Skin epidermis (tissue), 12 donors: Measurements from ENCODE around the gene GYS2.

Experiments
- H3K27ac ChIP-seq, 21 experiments: fragments of 200-600 bp; sonication (generic) in 11 of 21; one replicate each; pipeline ENCODE4 v1.5.0; 2020; ENCODE audit warnings: mild to moderate bottlenecking in 3 of 21, inconsistent platforms in 2 of 21, moderate library complexity in 2 of 21
- H3K4me3 ChIP-seq, 7 experiments: fragments of 200-600 bp; sonication (generic) in 2 of 7; one replicate each; pipeline ENCODE4 v1.5.0; 2020; ENCODE audit warnings: inconsistent platforms in 2 of 7, mild to moderate bottlenecking in 2 of 7, moderate library complexity in 1 of 7

GYS2 gene

GRCh38 chr12:21561158-21561557 is 43.5 kb downstream of the GYS2 start:
- Histone ChIP-seq H3K4me3 (no peak overlapping the region), H3K27ac (no peak overlapping the region)

- no peak overlapping the region for H3K27ac ChIP-seq
- no peak overlapping the region for H3K4me3 ChIP-seq
Observed at GRCh38 chr12:21559855-21560569, 44.6 kb downstream of the GYS2 start.

- no peak overlapping the region for H3K4me3 ChIP-seq
- no peak overlapping the region for H3K27ac ChIP-seq
Observed at GRCh38 chr12:21558100-21558679, 46.5 kb downstream of the GYS2 start.

GRCh38 chr12:21553329-21553675 is 51.3 kb downstream of the GYS2 start:
- no peak overlapping the region for H3K27ac ChIP-seq
- H3K4me3 ChIP-seq, result no peak overlapping the region

- Histone ChIP-seq H3K27ac (no peak overlapping the region), H3K4me3 (no peak overlapping the region)
Observed at GRCh38 chr12:21552635-21553328, 51.9 kb downstream of the GYS2 start.

GRCh38 chr12:21551841-21552465 is 52.7 kb downstream of the GYS2 start:
- H3K4me3 ChIP-seq, result no peak overlapping the region
- no peak overlapping the region for H3K27ac ChIP-seq

GRCh38 chr12:21547437-21547836 is 57.2 kb downstream of the GYS2 start:
- H3K4me3 ChIP-seq, result no peak overlapping the region
- no peak overlapping the region for H3K27ac ChIP-seq

GRCh38 chr12:21546716-21547115 is 57.9 kb downstream of the GYS2 start:
- no peak overlapping the region for H3K4me3 ChIP-seq
- H3K27ac ChIP-seq, result no peak overlapping the region

- no peak overlapping the region for H3K4me3 ChIP-seq
- no peak overlapping the region for H3K27ac ChIP-seq
Observed at GRCh38 chr12:21545557-21545956, 59.1 kb downstream of the GYS2 start.

- no peak overlapping the region for H3K27ac ChIP-seq
- no peak overlapping the region for H3K4me3 ChIP-seq
Observed at GRCh38 chr12:21543151-21543550, 61.5 kb downstream of the GYS2 start.

- H3K27ac ChIP-seq, result no peak overlapping the region
- no peak overlapping the region for H3K4me3 ChIP-seq
Observed at GRCh38 chr12:21542403-21542802, 62.2 kb downstream of the GYS2 start.

GRCh38 chr12:21541773-21542172 is 62.9 kb downstream of the GYS2 start:
- H3K27ac ChIP-seq, result no peak overlapping the region
- H3K4me3 ChIP-seq, result no peak overlapping the region

GRCh38 chr12:21539797-21540196 is 64.8 kb downstream of the GYS2 start:
- no peak overlapping the region for H3K4me3 ChIP-seq
- no peak overlapping the region for H3K27ac ChIP-seq

- H3K27ac ChIP-seq, result no peak overlapping the region
- H3K4me3 ChIP-seq, result no peak overlapping the region
Observed at GRCh38 chr12:21538061-21538653, 66.5 kb downstream of the GYS2 start.

- no peak overlapping the region for H3K27ac ChIP-seq
Observed at GRCh38 chr12:21529456-21529855, 75.2 kb downstream of the GYS2 start.

GRCh38 chr12:21528953-21529352 is 75.7 kb downstream of the GYS2 start:
- no peak overlapping the region for H3K4me3 ChIP-seq
- H3K27ac ChIP-seq, result no peak overlapping the region

More at GRCh38 chr12:21529456-21529855, 75.2 kb downstream of the GYS2 start:
- H3K4me3 ChIP-seq, result no peak overlapping the region

- peak overlapping the region; percentile 26 to 49 (median 38) for H3K4me3 ChIP-seq
- no peak overlapping the region for H3K27ac ChIP-seq
Observed at GRCh38 chr12:21527451-21528180, 77.0 kb downstream of the GYS2 start.

GRCh38 chr12:21526721-21527345 is 77.8 kb downstream of the GYS2 start:
- H3K4me3 ChIP-seq, result peak overlapping the region in 2 of 7 experiments; percentile 38 to 47

GRCh38 chr12:21526053-21526452 is 78.6 kb downstream of the GYS2 start, which contains the start of gene SPX:
SPX (plus strand) TSS chr12:21526296; CDS start chr12:21526473, 177 bp downstream.
- peak within 1 kb of the TSS in 1 of 7 experiments; percentile 38 for H3K4me3 ChIP-seq
- H3K27ac ChIP-seq, result no peak within 1 kb of the TSS

More at GRCh38 chr12:21526721-21527345, 77.8 kb downstream of the GYS2 start:
- H3K27ac ChIP-seq, result no peak overlapping the region
